GM19025 (cell line): ENCODE results near the gene NMB.
"Not testable (repeated sequence)": the region's sequence is repeated elsewhere in the genome, so short reads cannot be mapped to it uniquely, and the experiment has no call there.

ENCODE experiments used
- ATAC-seq: cut with Tn5 transposase; IDR thresholded peaks from one replicate; pipeline ENCODE4 v1.9.1; 2021; ENCODE audit warnings: mild to moderate bottlenecking, low read depth, moderate library complexity; ENCODE audit not compliant: unreplicated experiment

The NMB gene

DNA sequence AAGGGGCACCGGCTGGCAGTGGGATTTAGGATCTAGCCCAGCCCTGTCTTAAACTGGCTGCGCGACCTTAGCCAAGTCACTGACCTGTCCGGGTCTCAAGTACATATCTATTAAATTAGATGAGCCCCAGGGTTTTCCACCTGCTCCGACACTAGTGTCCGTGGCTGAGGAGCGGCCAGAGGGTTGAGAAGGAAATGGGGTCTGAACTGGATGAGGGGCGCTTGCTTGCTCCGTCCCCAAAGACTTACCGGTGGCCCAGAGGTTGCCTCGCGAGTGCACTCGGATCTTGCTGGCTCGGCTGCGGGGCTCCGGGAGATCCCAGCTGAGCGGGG, 285 bp downstream of the NMB start:
- no peak for ATAC-seq

DNA sequence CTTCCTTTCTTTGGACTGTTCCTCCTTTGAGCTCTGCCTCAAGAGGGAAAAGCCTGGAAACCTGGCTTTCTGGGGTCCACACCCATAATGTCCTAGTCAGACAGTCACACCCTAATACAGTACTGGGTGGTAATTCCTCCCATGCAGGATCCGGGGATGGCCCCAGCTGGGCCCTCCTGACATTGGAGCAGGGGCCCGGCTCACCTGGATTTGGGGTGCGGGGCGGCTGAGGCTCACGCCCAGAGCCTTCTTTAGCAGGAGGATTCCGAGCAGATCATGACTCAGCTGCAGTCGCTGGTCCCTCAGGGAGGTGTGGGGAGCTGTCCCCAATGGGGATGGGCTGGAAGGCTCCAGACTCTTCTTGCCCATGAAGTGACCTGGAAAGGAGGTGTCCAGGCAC, 1.0 kb downstream of the NMB start:
- no peak for ATAC-seq

DNA sequence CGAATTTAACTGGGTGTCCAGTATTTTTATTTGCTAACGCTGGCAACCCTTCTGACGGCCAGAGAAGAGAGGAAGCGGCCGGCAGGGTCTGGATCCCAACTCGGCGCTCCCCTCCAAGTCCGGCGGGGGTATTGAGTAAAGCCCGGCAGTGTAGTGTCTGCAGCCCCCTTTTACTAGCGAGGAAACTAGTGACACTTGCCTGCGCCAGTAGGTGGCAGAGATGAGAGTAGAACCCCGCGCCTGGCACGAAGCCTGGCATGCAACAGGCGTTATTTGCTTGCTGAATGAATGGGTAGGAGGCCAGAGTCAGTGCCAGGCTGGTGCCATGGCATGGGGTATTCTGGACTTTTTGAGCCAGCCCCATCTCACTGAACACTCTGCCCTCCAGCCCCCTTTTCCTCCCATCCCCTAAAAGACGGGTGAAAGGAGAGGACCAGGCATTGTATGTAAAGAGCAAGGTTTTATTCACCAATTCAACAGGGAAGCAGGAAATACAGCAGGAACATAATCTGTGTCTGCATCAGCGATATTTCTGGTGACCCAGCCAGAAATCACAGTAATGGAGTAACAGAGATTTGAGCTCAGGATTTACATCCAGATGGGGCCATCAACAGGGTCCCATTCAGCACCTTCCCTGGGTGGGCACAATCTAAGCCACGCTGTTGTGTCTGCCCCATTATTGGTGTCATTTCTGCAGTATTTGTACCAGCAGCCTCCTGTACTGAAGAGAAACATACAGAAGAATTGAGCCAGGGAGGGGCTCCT, 3.1 kb downstream of the NMB start:
- ATAC-seq = no peak

DNA sequence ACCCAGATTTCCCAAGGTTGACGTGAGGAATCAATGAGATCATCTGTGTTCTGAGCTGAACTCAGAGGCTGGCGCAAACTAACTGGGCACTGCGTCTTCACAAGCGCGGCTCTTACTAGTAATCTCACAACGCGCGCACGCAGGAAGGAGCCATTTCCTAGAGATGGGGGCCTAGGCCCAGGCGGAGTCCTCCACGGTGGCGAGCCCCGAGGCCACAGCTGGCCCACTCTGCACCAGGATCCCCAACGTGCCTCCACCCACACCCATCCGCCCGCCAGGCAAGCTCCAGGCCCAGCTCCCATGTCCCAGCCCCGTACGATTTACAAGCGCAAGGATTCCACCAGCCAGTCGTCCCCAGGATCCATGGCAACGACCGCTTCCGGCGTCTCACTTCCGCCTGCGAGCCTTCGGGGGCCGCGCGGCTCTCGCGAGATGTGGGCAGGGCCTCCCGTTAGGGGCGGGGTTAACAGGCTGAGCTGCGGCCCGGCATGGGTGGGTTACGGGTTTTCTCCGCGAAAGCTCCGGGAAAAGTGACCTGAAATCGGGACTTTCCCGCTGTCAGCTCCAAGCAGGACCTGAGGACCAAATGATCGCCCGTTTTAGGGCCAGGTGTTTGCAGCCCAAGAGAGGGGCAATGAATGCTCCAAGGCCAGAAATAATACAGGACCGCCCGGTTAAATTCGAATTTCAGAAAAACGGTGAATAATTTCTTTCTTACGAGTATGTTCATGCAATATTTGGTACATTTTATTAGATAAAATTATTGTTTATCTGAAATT, 3.9 kb downstream of the NMB start, which contains the start of gene WDR73:
Gene WDR73, minus strand, starts transcription at position 374 of the 779 bp plus-strand sequence. Its CDS starts 9 bp downstream, at position 365.
- ATAC-seq = peak; percentile 80

DNA sequence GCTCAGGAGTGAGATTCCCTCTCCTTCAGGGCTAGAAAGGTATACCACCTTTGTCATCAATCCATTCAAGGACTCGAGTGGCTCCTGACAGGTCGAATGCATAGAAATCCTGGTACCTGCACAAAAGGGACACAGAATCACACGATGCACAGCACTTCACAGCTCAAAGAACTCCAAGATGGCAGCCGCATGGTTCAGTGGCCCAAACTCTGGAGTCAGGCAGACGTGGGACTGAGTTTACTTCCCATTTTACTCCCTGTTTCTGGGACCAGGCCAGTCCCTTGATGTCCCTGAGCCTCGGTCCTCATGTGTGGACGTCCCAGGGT, 4.5 kb downstream of the NMB start:
- ATAC-seq = no peak

DNA sequence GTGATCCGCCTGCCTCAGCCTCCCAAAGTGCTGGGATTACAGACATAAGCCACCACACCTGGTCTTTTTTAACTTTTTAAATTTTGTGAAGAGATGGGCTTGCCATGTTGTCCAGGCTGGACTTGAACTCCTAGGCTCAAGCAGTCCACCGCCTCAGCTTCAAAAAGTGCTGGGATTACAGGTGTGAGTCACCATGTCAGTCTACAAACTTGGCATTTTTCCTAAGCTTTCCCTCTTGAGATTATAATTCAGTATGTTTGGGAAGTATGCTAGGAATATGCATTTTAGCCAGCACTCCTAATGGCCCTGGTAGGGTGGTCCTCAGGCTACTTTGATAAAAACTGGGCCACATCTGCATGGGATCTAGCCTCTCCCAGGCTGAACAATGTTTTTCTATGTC, 8.3 kb downstream of the NMB start:
- no peak for ATAC-seq

DNA sequence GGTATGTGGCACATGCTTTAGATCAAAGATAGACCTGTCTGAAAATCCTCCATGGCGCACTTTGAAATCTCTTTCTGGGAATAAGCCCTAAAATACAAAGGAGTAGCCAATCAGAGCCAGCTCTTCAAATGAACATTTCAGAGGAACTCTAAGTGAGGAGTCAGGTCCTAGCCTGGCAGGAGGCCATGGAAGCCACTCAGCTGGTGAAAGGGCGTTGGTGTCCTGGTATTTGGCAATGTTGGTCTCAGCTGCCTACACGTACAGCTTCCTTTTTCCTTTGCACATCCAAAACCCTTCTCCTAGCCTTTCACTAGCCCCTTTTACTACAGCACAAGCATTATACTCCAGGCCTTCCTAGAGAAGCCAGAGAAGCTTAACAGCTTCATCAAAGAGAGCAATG, 9.5 kb downstream of the NMB start:
- ATAC-seq = no peak

DNA sequence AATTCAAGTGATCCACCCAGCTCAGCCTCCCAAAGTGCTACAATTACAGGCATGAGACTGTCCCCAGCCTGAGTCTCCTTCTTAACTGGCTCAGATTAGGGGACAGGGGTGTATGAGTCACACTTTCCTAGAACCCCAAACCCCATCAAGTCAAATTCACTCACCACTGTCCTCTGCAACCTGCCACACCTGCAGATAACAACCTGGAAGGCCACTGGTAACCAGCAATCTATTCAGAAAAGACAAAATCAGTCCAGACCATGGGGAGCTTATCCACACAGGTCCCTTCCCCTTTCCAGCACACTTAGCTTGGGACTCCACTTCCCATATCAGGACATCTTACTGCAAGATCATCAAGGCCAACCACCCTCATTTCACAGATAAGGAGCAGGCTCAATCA, 10.3 kb downstream of the NMB start:
- no peak for ATAC-seq

DNA sequence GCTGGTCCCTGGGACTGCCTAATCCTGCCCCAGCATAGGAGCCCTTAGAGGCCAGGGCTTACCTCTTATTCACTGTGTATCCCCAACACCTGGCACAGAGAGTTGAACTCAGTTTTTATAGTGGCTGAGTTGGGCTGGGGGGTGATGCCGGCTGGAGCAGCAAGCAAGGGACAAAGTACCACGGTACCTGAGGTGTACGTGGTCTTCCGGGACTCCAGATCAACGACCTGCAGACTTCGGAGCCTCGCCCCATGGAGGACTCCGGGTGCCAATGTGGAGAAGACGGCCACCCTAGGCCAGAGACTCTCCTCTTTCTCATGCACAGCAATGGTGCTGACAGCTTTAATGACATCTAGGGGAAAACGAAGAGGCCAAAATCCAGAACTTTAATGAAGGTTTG, 12.0 kb downstream of the NMB start:
- no peak for ATAC-seq

DNA sequence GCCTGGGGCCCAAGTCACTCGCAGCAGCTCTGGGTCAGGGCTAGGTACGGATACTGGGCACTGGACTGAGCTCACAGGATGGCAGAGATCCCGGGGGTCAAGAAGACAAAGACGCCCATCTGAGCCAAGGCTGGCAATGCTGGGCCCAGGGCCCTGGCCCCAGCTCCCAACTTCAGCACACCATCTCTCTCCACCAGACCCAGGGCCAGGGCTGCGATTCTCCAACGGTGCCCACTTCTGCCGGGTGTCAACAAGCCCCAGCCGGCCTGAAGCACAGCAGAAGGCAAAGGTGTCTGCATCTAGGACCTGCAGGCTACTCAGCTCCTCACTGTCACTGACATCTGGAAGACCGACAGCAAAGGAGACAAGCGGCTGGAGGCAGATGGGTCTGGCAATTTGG, 12.5 kb downstream of the NMB start:
- ATAC-seq = no peak

DNA sequence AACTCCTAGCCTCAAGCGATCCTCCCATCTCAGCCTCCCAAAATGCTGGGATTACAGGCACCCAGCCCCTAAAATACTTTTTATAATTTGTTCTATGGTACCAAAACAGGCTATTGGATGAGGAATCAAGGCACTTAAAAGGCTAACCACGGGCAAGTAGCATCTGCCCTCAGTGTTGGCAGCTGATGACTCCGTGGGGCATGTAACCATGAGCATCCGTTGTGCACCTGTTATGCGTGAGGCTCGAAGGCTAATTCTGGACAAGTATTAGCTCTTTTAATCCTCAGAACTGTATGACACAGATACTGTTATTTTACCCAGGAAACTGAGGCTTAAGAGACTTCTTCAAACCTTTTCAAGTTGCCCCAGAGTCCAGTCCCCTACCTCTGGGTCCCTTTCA, 14.2 kb downstream of the NMB start:
- ATAC-seq = no peak

DNA sequence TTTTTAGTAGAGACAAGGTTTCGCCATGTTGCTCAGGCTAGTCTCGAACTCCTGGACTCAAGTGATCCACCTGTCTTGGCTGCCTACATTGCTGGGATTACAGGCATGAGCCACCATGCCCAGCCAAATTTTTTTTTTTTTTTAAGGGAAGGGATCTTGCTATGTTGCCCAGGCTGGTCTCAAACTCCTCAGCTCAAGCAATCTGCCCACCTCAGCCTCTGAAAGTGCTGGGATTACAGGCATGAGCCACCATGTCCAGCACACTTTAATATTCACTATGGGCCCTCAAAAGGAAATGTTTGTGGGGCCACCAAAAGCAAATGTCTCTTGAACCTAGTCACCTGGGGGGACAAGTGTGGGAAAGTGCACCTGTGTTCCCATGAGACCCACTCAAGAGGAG, 15.4 kb downstream of the NMB start:
- ATAC-seq = not testable (repeated sequence)

DNA sequence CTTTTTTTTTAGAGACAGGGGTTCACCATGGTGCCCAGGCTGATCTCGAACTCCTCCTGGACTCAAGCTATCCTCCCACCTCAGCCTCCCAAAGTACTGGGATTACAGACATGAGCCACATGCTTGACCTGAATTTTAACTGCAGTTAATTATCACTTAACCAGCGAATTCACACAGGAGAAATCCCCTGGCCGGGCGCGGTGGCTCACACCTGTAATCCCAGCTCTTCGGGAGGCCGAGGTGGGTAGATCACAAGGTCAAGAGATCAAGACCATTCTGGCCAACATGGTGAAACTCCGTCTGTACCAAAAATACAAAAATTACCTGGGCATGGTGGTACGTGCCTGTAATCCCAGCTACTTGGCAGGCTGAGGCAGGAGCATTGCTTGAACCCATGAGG, 16.1 kb downstream of the NMB start:
- ATAC-seq = not testable (repeated sequence)

DNA sequence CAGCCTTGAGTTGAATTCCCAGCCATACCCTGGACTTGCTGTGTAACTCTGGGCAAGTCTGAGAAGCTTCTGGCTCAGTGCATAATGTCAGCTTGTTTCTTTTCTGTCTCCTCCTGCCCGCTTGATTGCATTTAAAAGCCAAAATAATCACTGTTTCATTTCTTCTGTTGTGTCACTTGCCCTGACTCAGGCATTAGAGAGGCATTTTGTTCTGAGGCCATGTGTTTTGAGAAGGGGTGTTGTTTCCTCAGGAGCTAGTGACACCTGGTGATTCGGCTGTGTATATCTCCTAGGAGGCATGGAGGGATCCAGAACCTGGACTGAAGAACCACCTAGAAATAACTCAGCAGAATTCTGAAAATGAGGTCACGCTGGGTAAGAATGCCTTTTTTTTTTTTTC, 19.9 kb downstream of the NMB start:
- ATAC-seq = no peak

DNA sequence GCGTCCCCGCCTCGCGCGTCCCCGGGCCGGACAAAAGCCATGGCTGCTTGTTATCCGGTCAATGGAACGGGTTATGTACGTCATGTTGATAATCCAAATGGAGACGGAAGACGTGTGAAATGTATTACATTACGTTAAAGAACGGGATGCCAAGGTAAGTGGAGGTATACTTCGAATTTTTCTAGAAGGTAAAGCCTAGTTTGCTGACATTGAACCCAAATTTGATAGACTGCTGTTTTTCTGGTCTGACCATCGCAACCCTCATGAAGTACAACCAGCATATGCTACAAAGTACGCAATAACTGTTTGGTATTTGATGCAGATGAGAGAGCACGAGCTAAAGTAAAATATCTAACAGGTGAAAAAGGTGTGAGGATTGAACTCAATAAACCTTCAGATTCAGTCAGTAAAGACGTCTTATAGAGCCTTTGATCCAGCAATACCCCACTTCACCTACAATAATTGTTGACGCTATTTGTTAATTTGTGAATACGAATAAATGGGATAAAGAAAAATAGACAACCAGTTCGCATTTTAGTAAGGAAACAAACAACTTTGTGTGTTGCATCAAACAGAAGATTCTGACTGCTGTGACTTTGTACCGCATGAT, 23.7 kb downstream of the NMB start:
- ATAC-seq = no peak

DNA sequence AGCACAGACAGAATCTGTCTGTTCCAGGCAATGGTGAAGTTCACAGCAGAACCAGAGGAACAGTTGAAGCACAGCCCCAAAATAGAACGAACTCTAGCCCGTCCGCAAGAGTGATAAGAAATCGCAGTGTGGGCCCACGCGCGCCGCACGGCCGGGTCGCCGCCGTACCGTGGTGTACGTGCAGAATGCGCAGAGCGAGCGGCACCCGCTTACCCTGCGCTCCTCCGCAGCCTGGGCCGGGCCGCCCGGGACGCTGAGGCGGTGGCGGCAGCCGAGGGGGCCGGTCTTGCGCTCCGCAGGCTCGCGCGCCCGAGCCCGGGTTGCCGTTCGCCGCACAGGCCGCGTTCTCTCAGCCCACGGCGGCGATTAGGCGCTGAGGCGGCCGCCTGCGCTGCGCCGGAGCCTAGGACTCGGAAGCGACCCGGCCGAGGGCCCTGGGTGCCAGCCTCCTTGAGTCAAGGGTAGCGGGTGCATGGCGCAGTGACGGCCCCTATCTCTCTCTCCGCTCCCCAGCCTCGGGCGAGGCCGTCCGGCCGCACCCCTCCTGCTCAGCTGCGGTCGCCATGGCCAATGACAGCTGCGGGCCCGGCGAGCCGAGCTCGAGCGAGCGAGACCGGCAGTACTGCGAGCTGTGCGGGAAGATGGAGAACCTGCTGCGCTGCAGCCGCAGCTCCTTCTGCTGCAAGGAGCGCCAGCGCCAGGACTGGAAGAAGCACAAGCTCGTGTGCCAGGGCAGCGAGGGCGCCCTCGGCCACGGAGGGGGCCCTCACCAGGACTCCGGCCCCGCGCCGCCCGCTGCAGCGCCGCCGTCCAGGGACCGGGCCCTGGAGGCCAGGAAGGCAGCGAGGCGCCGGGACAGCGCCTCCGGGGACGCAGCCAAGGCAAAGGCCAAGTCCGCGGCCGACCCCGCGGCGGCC, 24.4 kb downstream of the NMB start:
- ATAC-seq = peak; percentile 46

DNA sequence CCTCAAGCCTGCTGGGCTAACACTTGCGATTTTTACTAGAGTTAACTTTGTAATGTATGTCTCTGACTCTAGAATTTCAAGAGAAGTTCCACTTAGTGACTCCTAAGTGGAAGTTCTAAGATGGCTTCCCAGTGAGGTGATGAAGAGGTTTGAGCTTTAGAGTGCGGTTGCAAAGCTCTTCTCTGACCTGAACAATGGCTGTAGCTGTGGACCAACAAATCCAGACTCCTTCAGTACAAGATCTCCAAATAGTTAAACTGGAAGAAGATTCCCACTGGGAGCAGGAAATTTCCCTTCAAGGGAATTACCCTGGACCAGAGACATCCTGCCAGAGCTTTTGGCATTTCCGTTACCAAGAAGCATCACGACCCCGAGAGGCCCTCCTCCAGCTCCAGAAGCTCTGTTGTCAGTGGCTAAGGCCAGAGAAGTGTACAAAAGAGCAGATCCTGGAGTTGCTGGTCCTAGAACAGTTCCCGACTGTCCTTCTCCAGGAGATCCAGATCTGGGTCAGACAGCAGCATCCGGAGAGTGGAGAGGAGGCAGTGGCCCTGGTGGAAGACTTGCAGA, 26.2 kb downstream of the NMB start:
- ATAC-seq = no peak

DNA sequence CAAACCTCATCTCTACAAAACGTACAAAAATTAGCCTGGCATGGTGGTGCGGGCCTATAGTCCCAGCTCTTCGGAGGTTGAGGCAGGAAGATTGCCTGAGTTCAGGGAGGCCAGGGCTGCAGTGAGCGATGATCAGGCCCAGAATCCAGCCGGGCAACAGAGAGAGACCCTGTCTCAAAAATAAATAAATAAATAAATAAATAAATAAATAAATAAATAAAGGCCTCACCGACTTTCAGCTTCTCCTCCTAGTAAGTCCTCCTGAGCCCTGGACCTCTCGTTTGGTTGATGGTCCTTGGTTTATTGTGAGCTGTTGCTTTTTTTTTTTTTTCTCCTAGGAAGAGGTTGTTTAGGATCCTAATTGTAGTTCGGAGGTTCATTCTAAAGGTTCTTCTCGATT, 29.0 kb downstream of the NMB start:
- no peak for ATAC-seq

DNA sequence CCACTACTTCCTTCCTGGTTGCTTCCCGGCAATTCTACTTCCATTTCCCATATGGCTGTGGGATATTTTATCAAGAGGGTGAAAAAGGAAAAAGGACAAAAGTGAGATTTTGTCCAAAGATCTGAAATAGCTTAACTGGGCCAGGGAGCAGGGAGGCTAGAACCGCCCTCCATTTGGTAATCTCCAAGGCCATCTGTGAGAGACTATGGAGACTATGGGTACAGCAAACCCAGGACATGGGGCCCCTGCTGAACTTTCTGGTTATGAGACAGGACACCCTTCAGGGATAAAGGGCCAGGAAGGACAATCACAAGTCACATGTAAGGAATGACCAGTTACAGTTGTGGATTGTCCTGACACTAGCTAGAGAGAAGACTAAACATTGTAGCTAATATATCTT, 32.9 kb downstream of the NMB start:
- no peak for ATAC-seq

DNA sequence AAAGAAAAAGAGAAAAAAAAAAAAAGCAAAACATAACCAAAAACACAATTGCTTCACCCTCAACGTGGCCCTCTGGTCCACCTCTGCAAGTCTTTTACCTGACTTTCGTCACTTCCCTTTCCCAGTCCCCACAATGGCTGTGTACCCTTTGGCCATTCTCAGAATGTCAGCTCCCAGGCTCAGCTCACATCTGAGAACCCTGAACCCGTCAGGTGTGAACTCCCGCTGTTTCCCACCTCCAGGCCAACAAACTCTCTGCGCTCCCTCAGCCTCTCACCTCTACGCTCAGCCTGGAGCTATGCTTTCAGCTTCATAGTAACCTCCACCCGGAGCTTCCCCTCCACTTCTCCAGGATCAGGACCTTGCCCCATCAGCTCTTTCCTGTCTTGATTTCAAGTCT, 33.6 kb downstream of the NMB start:
- no peak for ATAC-seq
